Nephron (organoid): ENCODE data around the gene FTO.

Source experiments
- H3K27ac Mint-ChIP-seq, 3 experiments: 2 replicates each; pipeline ENCODE4 v1.8.0; 2020; ENCODE audit warnings: mixed read lengths in 3 of 3, mild to moderate bottlenecking in 2 of 3, moderate library complexity in 1 of 3
- H3K27me3 Mint-ChIP-seq: 2 replicates; pipeline ENCODE4 v1.8.0; 2021; ENCODE audit warnings: low read depth, mild to moderate bottlenecking, moderate library complexity, mixed read lengths
- H3K36me3 Mint-ChIP-seq: 2 replicates; pipeline ENCODE4 v1.8.0; 2020; ENCODE audit warnings: low read depth, mixed read lengths
- H3K4me1 Mint-ChIP-seq: 2 replicates; pipeline ENCODE4 v1.8.0; 2020; ENCODE audit warnings: mixed read lengths
- H3K4me3 Mint-ChIP-seq, 3 experiments: 2 replicates each; pipeline ENCODE4 v1.8.0; 2020; ENCODE audit warnings: mild to moderate bottlenecking in 3 of 3, mixed read lengths in 3 of 3, moderate library complexity in 2 of 3
- H3K9me3 Mint-ChIP-seq: 2 replicates; pipeline ENCODE4 v1.8.0; 2020; ENCODE audit warnings: mixed read lengths
- CTCF ChIP-seq, 3 experiments: fragments of 200-600 bp; sonication (generic); IDR thresholded peaks; one replicate each; pipeline ENCODE4 v1.5.0; 2021; ENCODE audit warnings: antibody characterized with exemption in 3 of 3; ENCODE audit not compliant: unreplicated experiment in 3 of 3

Gene FTO

GRCh38 chr16:54040480-54040879 is 336.5 kb downstream of the FTO start:
- Mint-ChIP-seq H3K9me3 (peaks cover 23% of the 10 kb centered on the region), H3K36me3 (peaks cover 27% of the 10 kb centered on the region), H3K4me1 (no peaks in the 10 kb centered on the region), H3K27me3 (no peaks in the 10 kb centered on the region), H3K27ac (no peak overlapping the region), H3K4me3 (no peak overlapping the region)
- TF ChIP-seq CTCF (IDR thresholded peaks at IDR 0.05; ENCODE audit: unreplicated experiment in 3 of 3) = no peak

- no peak overlapping the region for H3K27ac Mint-ChIP-seq
- no peaks in the 10 kb centered on the region for H3K4me1 Mint-ChIP-seq
- peaks cover 27% of the 10 kb centered on the region for H3K36me3 Mint-ChIP-seq
- peaks cover 23% of the 10 kb centered on the region for H3K9me3 Mint-ChIP-seq
- TF ChIP-seq CTCF (IDR thresholded peaks at IDR 0.05; ENCODE audit: unreplicated experiment in 3 of 3) = no peak
- no peaks in the 10 kb centered on the region for H3K27me3 Mint-ChIP-seq
- no peak overlapping the region for H3K4me3 Mint-ChIP-seq
These were observed 337.0 kb downstream of the FTO start for GRCh38 chr16:54040975-54041374.

- no peak for TF ChIP-seq CTCF (IDR thresholded peaks at IDR 0.05; ENCODE audit: unreplicated experiment in 3 of 3)
- H3K9me3 Mint-ChIP-seq = peaks cover 6% of the 10 kb centered on the region
- no peak overlapping the region for H3K4me3 Mint-ChIP-seq
- H3K27me3 Mint-ChIP-seq = no peaks in the 10 kb centered on the region
- H3K36me3 Mint-ChIP-seq = peaks cover 4% of the 10 kb centered on the region
- H3K27ac Mint-ChIP-seq = no peak overlapping the region
- H3K4me1 Mint-ChIP-seq = peaks cover 22% of the 10 kb centered on the region
These were observed 344.9 kb downstream of the FTO start for GRCh38 chr16:54048586-54049495.

GRCh38 chr16:54049591-54050458 is 345.9 kb downstream of the FTO start:
- H3K9me3 Mint-ChIP-seq = peaks cover 4% of the 10 kb centered on the region
- H3K4me1 Mint-ChIP-seq = peaks cover 22% of the 10 kb centered on the region

More at GRCh38 chr16:54049591-54050458, 345.9 kb downstream of the FTO start:
- Mint-ChIP-seq H3K36me3 (peaks cover 4% of the 10 kb centered on the region), H3K4me3 (no peak overlapping the region), H3K27ac (no peak overlapping the region), H3K27me3 (no peaks in the 10 kb centered on the region)
- TF ChIP-seq CTCF (IDR thresholded peaks at IDR 0.05; ENCODE audit: unreplicated experiment in 3 of 3) = no peak
